ENCODE measurements around the gene PAX7. TPM values are rescaled to one million over a fixed set of nuclear protein-coding genes. Genes with fewer than 3 reads are reported as not detected.
"Not testable (repeated sequence)": the region's sequence is repeated elsewhere in the genome, so short reads cannot be mapped to it uniquely, and the experiment has no call there.

The PAX7 gene
- polyA plus RNA-seq, 2 of the 4 experiments (the other 2 are of a cell fraction) = 0.23 to 0.48 TPM

- H3K4me2 ChIP-seq = no peak overlapping the region
- ChIA-PET POLR2A (no interaction called here), CTCF (interaction anchor here (1.1 to 9.6 kb wide), 9 partner anchors 11 to 929 kb away, joined by 3 to 76 read pairs (median 9); no protein-coding TSS in a partner anchor)
- H3K4me1 ChIP-seq = no peaks in the 10 kb centered on the region
- H3K27ac ChIP-seq = no peak overlapping the region
- WGBS (ENCODE audit: missing lambda C conversion rate) = 58% methylated on average over 4 of the region's 7 CpGs
- TF ChIP-seq ZSCAN20 (CRISPR knock-in tag; IDR thresholded peaks at IDR 0.05) (no peak), HOXB5 (CRISPR knock-in tag; IDR thresholded peaks at IDR 0.05) (no peak), SREBF2 (IDR thresholded peaks at IDR 0.05) (no peak), ZNF302 (CRISPR knock-in tag; IDR thresholded peaks at IDR 0.05) (no peak), EP300 (IDR thresholded peaks at IDR 0.05) (no peak), BHLHE40 (IDR thresholded peaks at IDR 0.05; ENCODE audit: low read depth, low read length) (no peak)
- TF ChIP-seq, protein P1, sequence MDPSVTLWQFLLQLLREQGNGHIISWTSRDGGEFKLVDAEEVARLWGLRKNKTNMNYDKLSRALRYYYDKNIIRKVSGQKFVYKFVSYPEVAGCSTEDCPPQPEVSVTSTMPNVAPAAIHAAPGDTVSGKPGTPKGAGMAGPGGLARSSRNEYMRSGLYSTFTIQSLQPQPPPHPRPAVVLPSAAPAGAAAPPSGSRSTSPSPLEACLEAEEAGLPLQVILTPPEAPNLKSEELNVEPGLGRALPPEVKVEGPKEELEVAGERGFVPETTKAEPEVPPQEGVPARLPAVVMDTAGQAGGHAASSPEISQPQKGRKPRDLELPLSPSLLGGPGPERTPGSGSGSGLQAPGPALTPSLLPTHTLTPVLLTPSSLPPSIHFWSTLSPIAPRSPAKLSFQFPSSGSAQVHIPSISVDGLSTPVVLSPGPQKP (IDR thresholded peaks at IDR 0.05; ENCODE audit: low read depth, low read length) = no peak
- TF ChIP-seq, protein P2, sequence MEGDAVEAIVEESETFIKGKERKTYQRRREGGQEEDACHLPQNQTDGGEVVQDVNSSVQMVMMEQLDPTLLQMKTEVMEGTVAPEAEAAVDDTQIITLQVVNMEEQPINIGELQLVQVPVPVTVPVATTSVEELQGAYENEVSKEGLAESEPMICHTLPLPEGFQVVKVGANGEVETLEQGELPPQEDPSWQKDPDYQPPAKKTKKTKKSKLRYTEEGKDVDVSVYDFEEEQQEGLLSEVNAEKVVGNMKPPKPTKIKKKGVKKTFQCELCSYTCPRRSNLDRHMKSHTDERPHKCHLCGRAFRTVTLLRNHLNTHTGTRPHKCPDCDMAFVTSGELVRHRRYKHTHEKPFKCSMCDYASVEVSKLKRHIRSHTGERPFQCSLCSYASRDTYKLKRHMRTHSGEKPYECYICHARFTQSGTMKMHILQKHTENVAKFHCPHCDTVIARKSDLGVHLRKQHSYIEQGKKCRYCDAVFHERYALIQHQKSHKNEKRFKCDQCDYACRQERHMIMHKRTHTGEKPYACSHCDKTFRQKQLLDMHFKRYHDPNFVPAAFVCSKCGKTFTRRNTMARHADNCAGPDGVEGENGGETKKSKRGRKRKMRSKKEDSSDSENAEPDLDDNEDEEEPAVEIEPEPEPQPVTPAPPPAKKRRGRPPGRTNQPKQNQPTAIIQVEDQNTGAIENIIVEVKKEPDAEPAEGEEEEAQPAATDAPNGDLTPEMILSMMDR (IDR thresholded peaks at IDR 0.05) = no peak
- no peak for FAIRE-seq
- no peaks in the 10 kb centered on the region for H3K9me3 ChIP-seq
- no peak for DNase-seq (ENCODE audit: low read depth in 1 of 2, low spot score in 1 of 2)
- peak in 1 of 2 experiments; percentile 31; a peak in 1 of 6 replicates for ATAC-seq
- no peak overlapping the region for H3K4me3 ChIP-seq
Observed at GRCh38 chr1:18583326-18583941, 47.2 kb upstream of the PAX7 start.

- H3K9me3 ChIP-seq; ATAC-seq; H3K4me3 ChIP-seq; H3K27ac ChIP-seq; POLR2A ChIA-PET; H3K4me2 ChIP-seq; FAIRE-seq; H3K4me1 ChIP-seq; DNase-seq (ENCODE audit: low read depth in 1 of 2, low spot score in 1 of 2): not testable (repeated sequence)
- 60% methylated on average over 4 of the region's 4 CpGs for WGBS (ENCODE audit: missing lambda C conversion rate)
- CTCF ChIA-PET = interaction anchor here (0.7 to 9.6 kb wide), 4 partner anchors 10 to 925 kb away, joined by 3 to 76 read pairs (median 4); no protein-coding TSS in a partner anchor
Observed at GRCh38 chr1:18586016-18586415, 44.6 kb upstream of the PAX7 start.

- H3K4me3 ChIP-seq = no peak overlapping the region
- ATAC-seq (no peak), FAIRE-seq (no peak), DNase-seq (ENCODE audit: low read depth in 1 of 2, low spot score in 1 of 2) (no peak)
- POLR2A ChIA-PET = no interaction called here
- no peaks in the 10 kb centered on the region for H3K4me1 ChIP-seq
- TF ChIP-seq HDAC2 (IDR thresholded peaks at IDR 0.05) (no peak), FOSL2 (IDR thresholded peaks at IDR 0.05) (no peak), FOSL2 (CRISPR knock-in tag; IDR thresholded peaks at IDR 0.05) (no peak), TP53 (CRISPR knock-in tag; IDR thresholded peaks at IDR 0.05) (no peak), TFCP2L1 (CRISPR knock-in tag; IDR thresholded peaks at IDR 0.05) (no peak), GATA3 (IDR thresholded peaks at IDR 0.05; ENCODE audit: borderline replicate concordance) (no peak), NR3C1 (IDR thresholded peaks at IDR 0.05) (no peak), RARB (CRISPR knock-in tag; IDR thresholded peaks at IDR 0.05) (no peak), JUN (IDR thresholded peaks at IDR 0.05) (no peak), RAD21 (conservative IDR thresholded peaks at IDR 0.05 in 1 of 2, IDR thresholded peaks at IDR 0.05 in 1 of 2) (no peak), KDM1A (IDR thresholded peaks at IDR 0.05; ENCODE audit: low read depth) (no peak), POLR2A (IDR thresholded peaks at IDR 0.05; ENCODE audit: low read length) (no peak), RNF2 (IDR thresholded peaks at IDR 0.05; ENCODE audit: borderline replicate concordance, low read depth) (no peak), FOSB (CRISPR knock-in tag; IDR thresholded peaks at IDR 0.05) (no peak)
- TF ChIP-seq, protein P2 (IDR thresholded peaks at IDR 0.05) = no peak
- TF ChIP-seq, protein P3, sequence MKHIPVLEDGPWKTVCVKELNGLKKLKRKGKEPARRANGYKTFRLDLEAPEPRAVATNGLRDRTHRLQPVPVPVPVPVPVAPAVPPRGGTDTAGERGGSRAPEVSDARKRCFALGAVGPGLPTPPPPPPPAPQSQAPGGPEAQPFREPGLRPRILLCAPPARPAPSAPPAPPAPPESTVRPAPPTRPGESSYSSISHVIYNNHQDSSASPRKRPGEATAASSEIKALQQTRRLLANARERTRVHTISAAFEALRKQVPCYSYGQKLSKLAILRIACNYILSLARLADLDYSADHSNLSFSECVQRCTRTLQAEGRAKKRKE (CRISPR knock-in tag; IDR thresholded peaks at IDR 0.05; ENCODE audit: low read depth) = no peak
- H3K27ac ChIP-seq = no peak overlapping the region
- CTCF ChIA-PET = interaction anchor here (1.4 to 9.6 kb wide), 3 partner anchors 8 to 233 kb away, joined by 3 to 76 read pairs (median 4); no protein-coding TSS in a partner anchor
- WGBS (ENCODE audit: missing lambda C conversion rate) = 33% methylated on average over 9 of the region's 9 CpGs
- no peaks in the 10 kb centered on the region for H3K9me3 ChIP-seq
- H3K4me2 ChIP-seq = no peak overlapping the region
Observed at GRCh38 chr1:18588093-18588492, 42.6 kb upstream of the PAX7 start.
